AG09309 (cell line): ENCODE results near the gene WDFY4.

ENCODE experiments used
- DNase-seq: peaks from one replicate; pipeline ENCODE4 v3.0.0-alpha.2; 2010; ENCODE audit warnings: low read depth
- H3K4me3 ChIP-seq: 2 replicates; pipeline ENCODE4 v1.5.1; 2011; ENCODE audit warnings: mild to moderate bottlenecking, low read depth, low read length, moderate library complexity; ENCODE audit not compliant: control insufficient read depth
- CTCF ChIP-seq: IDR thresholded peaks from 2 replicates; pipeline ENCODE4 v1.5.1; 2011; ENCODE audit warnings: mild to moderate bottlenecking, low read depth, low read length, inconsistent platforms; ENCODE audit not compliant: insufficient read depth, control insufficient read depth; ENCODE audit errors: missing control alignments

The WDFY4 gene

GRCh38 chr10:48842231-48842630, 157.6 kb downstream of the WDFY4 start:
- H3K4me3 ChIP-seq: no peak overlapping the region
- DNase-seq: no peak
- no peak for TF ChIP-seq CTCF

- DNase-seq: no peak
- H3K4me3 ChIP-seq: no peak overlapping the region
- TF ChIP-seq CTCF: no peak
Observed at GRCh38 chr10:48843198-48843597, 158.5 kb downstream of the WDFY4 start.

DNA sequence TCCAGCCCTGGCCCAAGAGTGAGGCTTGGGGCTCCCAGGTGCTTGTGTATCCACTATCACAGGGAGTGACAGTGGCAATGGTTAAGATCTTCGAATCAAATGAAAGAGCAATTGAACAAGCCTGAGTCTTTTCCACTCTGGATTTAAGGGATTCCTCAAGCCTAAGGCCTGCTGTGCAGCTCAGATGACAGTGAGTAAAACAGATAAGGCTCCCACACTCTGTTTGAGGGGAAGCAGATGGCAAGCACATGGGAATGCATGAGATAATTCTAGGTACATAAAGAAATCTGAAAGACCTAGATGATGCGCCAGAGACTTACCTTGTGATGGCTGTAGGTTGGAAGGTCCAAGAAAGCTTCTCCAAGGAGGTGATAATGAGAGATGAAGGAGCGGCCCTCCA, 159.9 kb downstream of the WDFY4 start:
- TF ChIP-seq CTCF: no peak
- DNase-seq: no peak
- no peak overlapping the region for H3K4me3 ChIP-seq

DNA sequence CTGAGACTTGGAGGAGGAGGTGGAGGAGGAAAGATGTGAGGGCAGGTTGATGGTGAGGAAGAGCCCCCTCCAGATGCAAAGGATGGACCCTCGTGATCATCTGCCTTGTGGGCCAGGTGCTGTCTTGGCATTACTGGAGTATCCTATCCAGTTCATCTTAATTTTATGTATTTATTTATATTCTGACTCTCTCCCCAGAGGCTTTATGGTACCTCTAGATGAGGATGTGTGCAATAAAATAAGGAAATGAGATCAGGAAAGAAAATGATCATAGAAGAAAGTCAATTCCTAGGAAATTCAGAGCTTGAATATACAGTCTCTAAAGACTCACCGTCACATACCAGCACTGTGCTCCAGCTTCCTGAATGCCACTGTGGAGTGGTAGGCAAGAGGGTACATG, 160.8 kb downstream of the WDFY4 start:
- no peak overlapping the region for H3K4me3 ChIP-seq
- no peak for DNase-seq
- TF ChIP-seq CTCF: no peak

GRCh38 chr10:48847691-48848090, 163.0 kb downstream of the WDFY4 start:
- DNase-seq: no peak
- TF ChIP-seq CTCF: no peak
- H3K4me3 ChIP-seq: no peak overlapping the region

- H3K4me3 ChIP-seq: no peak overlapping the region
- TF ChIP-seq CTCF: no peak
- DNase-seq: no peak
Observed at GRCh38 chr10:48856855-48857254, 172.2 kb downstream of the WDFY4 start.

DNA sequence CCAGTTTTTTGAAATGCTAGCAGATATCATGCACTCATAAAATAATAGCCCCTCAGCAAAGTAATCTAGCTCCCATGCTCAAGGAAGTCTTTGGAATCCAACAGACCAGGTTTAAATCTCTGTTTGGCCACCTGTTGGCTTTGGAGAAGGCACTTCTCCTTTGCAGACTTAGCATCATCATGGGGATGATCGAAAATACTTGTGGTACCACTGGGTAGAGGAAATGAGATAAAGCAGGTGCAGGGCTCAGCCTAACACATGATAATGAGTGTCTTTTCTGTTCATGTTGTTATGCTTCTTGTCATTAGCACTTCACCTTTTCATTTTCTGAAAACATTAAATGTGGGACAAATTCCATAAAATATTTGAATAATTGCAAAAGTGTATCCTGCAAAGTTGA, 187.6 kb downstream of the WDFY4 start:
- no peak for TF ChIP-seq CTCF
- H3K4me3 ChIP-seq: no peak overlapping the region
- DNase-seq: no peak
